HepG2 (cell line): ENCODE results near the gene FSCN2. TPM values are rescaled to one million over a fixed set of nuclear protein-coding genes. Genes with fewer than 3 reads are reported as not detected.

Source experiments
- AHR ChIP-seq: IDR thresholded peaks from 2 replicates; pipeline ENCODE4 v1.6.1; 2018; ENCODE audit warnings: missing genetic modification reagents, missing compliant biosample characterization
- CEBPB ChIP-seq: IDR thresholded peaks from 2 replicates; pipeline ENCODE4 v1.6.1; 2011; ENCODE audit warnings: low read depth, low read length, improper control_type of control experiment, borderline replicate concordance
- HNRNPK ChIP-seq: fragments of 200-400 bp; formaldehyde crosslinking; IDR thresholded peaks from 2 replicates; pipeline ENCODE4 v1.6.1; 2018; ENCODE audit warnings: low read length, low read depth, moderate library complexity, mild to moderate bottlenecking; ENCODE audit not compliant: poor library complexity, severe bottlenecking
- JUN ChIP-seq: sonication (generic); formaldehyde crosslinking; IDR thresholded peaks from 2 replicates; pipeline ENCODE4 v1.4.0; 2020; ENCODE audit warnings: mild to moderate bottlenecking, missing genetic modification reagents
- KDM6A ChIP-seq: IDR thresholded peaks from 2 replicates; pipeline ENCODE4 v1.6.1; 2016; ENCODE audit warnings: low read depth
- KLF16 ChIP-seq, 2 experiments: sonication (generic) in 1 of 2; formaldehyde crosslinking in 1 of 2; IDR thresholded peaks; 2 replicates each; pipeline versions ENCODE4 v1.6.1 to v1.8.0; 2016 to 2023; ENCODE audit warnings: missing genetic modification reagents in 2 of 2, missing compliant biosample characterization in 1 of 2
- MBNL3 ChIP-seq: fragments of 250-450 bp; sonication (Bioruptor Pico); conservative IDR thresholded peaks from 2 replicates; pipeline ENCODE4 v1.8.0; 2022; ENCODE audit warnings: mild to moderate bottlenecking, inconsistent platforms
- MED13 ChIP-seq: sonication (generic); formaldehyde crosslinking; IDR thresholded peaks from 2 replicates; pipeline ENCODE4 v1.5.0; 2020; ENCODE audit warnings: missing genetic modification reagents
- PAX8 ChIP-seq: sonication (generic); formaldehyde crosslinking; IDR thresholded peaks from 2 replicates; pipeline ENCODE4 v1.8.0; 2022; ENCODE audit warnings: mild to moderate bottlenecking, missing genetic modification reagents, borderline replicate concordance
- PTBP1 ChIP-seq: fragments of 200-400 bp; formaldehyde crosslinking; IDR thresholded peaks from 2 replicates; pipeline ENCODE4 v1.6.1; 2018; ENCODE audit warnings: low read length, low read depth; ENCODE audit not compliant: poor library complexity, severe bottlenecking
- ZNF317 ChIP-seq: sonication (generic); formaldehyde crosslinking; IDR thresholded peaks from 2 replicates; pipeline ENCODE4 v1.5.0; 2020; ENCODE audit warnings: mild to moderate bottlenecking, missing genetic modification reagents
- ZNF383 ChIP-seq: sonication (generic); formaldehyde crosslinking; IDR thresholded peaks from 2 replicates; pipeline ENCODE4 v1.4.0; 2020; ENCODE audit warnings: missing genetic modification reagents, mild to moderate bottlenecking, borderline replicate concordance
- ZNF564 ChIP-seq: sonication (generic); formaldehyde crosslinking; IDR thresholded peaks from 2 replicates; pipeline ENCODE4 v1.8.1; 2023; ENCODE audit warnings: mild to moderate bottlenecking, missing genetic modification reagents
- polyA plus RNA-seq, 8 experiments: library from polyadenylated mRNA; depleted of rRNA in 3 of 8; stranded (reverse) in 7 of 8; unstranded in 1 of 8; fragments of >200 nt; fragmentation: Illumina TruSeq in 4 of 8; extraction: Trizol in 4 of 8; gene quantifications; 2 replicates each; pipeline versions ENCODE4 v1.2.1 to v1.2.3, GENCODE V29; 2011 to 2016; ENCODE audit warnings: low read depth in 4 of 8, missing spikeins in 1 of 8, mixed read lengths in 1 of 8; ENCODE audit not compliant: insufficient read depth in 1 of 8
- total RNA-seq, 5 experiments: library from RNA; depleted of rRNA; stranded (reverse); fragments of >200 nt; fragmentation: Illumina TruSeq; extraction: Trizol; gene quantifications; 2 replicates each; pipeline ENCODE4 v1.2.3, GENCODE V29; 2016; ENCODE audit warnings: low read depth in 1 of 5
- TF ChIP-seq, protein P1 (sequence below): IDR thresholded peaks from 2 replicates; pipeline ENCODE4 v1.6.1; 2016; ENCODE audit warnings: mild to moderate bottlenecking
- TF ChIP-seq, protein P2 (sequence below): sonication (generic); formaldehyde crosslinking; IDR thresholded peaks from 2 replicates; pipeline ENCODE4 v1.8.0; 2023; ENCODE audit warnings: mild to moderate bottlenecking, missing genetic modification reagents
- TF ChIP-seq, protein P3 (sequence below): sonication (generic); formaldehyde crosslinking; IDR thresholded peaks from 2 replicates; pipeline ENCODE4 v1.5.0; 2020; ENCODE audit warnings: missing genetic modification reagents
- TF ChIP-seq, protein P4 (sequence below): sonication (generic); formaldehyde crosslinking; IDR thresholded peaks from 2 replicates; pipeline ENCODE4 v1.5.1; 2020; ENCODE audit warnings: missing genetic modification reagents, mild to moderate bottlenecking, borderline replicate concordance

Gene FSCN2
- total and polyA plus RNA-seq, 2 of the 13 experiments (the other 11 are each of a cell fraction or from before 2014, with no cell fraction given), result 0.09 TPM; not detected in 1

DNA sequence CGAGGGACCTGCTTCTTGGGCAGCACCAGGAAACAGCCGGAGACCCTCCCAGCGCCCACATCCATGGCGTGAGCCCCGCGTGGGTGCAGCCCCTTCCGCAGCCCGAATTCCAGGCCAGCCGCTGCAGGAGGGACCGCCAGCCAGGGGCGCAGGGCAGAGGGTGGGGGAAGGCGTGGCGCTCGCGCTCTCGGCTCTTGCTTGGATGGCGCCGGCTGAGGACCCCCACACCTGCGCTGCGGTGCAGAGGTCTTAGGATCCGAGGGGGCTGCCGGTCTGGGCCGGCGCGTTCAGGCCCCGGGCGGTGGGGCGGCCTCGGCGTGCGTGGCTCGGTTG, 44.3 kb upstream of the FSCN2 start (continued):
- no peak for TF ChIP-seq PTBP1
- TF ChIP-seq, protein P1, sequence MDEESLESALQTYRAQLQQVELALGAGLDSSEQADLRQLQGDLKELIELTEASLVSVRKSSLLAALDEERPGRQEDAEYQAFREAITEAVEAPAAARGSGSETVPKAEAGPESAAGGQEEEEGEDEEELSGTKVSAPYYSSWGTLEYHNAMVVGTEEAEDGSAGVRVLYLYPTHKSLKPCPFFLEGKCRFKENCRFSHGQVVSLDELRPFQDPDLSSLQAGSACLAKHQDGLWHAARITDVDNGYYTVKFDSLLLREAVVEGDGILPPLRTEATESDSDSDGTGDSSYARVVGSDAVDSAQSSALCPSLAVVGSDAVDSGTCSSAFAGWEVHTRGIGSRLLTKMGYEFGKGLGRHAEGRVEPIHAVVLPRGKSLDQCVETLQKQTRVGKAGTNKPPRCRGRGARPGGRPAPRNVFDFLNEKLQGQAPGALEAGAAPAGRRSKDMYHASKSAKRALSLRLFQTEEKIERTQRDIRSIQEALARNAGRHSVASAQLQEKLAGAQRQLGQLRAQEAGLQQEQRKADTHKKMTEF (CRISPR knock-in tag), result 0 out of 2 replicates have a peak, but pooled peaks have one; percentile 6
- TF ChIP-seq, protein P2, sequence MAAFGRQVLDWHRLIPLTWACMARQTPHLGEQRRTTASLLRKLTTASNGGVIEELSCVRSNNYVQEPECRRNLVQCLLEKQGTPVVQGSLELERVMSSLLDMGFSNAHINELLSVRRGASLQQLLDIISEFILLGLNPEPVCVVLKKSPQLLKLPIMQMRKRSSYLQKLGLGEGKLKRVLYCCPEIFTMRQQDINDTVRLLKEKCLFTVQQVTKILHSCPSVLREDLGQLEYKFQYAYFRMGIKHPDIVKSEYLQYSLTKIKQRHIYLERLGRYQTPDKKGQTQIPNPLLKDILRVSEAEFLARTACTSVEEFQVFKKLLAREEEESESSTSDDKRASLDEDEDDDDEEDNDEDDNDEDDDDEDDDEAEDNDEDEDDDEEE (CRISPR knock-in tag), result peak; percentile 2; the same call in 1 of the 2 replicates
- TF ChIP-seq, protein P3, sequence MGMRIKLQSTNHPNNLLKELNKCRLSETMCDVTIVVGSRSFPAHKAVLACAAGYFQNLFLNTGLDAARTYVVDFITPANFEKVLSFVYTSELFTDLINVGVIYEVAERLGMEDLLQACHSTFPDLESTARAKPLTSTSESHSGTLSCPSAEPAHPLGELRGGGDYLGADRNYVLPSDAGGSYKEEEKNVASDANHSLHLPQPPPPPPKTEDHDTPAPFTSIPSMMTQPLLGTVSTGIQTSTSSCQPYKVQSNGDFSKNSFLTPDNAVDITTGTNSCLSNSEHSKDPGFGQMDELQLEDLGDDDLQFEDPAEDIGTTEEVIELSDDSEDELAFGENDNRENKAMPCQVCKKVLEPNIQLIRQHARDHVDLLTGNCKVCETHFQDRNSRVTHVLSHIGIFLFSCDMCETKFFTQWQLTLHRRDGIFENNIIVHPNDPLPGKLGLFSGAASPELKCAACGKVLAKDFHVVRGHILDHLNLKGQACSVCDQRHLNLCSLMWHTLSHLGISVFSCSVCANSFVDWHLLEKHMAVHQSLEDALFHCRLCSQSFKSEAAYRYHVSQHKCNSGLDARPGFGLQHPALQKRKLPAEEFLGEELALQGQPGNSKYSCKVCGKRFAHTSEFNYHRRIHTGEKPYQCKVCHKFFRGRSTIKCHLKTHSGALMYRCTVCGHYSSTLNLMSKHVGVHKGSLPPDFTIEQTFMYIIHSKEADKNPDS (CRISPR knock-in tag), result no peak; the same call in 1 of the 2 replicates
- no peak for TF ChIP-seq MBNL3
- TF ChIP-seq MED13 (CRISPR knock-in tag), result no peak
- TF ChIP-seq, protein P4, sequence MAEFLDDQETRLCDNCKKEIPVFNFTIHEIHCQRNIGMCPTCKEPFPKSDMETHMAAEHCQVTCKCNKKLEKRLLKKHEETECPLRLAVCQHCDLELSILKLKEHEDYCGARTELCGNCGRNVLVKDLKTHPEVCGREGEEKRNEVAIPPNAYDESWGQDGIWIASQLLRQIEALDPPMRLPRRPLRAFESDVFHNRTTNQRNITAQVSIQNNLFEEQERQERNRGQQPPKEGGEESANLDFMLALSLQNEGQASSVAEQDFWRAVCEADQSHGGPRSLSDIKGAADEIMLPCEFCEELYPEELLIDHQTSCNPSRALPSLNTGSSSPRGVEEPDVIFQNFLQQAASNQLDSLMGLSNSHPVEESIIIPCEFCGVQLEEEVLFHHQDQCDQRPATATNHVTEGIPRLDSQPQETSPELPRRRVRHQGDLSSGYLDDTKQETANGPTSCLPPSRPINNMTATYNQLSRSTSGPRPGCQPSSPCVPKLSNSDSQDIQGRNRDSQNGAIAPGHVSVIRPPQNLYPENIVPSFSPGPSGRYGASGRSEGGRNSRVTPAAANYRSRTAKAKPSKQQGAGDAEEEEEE (CRISPR knock-in tag), result no peak
- TF ChIP-seq KLF16 (CRISPR knock-in tag; IDR thresholded peaks at IDR 0.05), result no peak
- TF ChIP-seq ZNF564 (CRISPR knock-in tag), result no peak
- no peak for TF ChIP-seq CEBPB
- no peak for TF ChIP-seq HNRNPK
- TF ChIP-seq PAX8 (CRISPR knock-in tag), result no peak
- no peak for TF ChIP-seq JUN (CRISPR knock-in tag)
- TF ChIP-seq KDM6A (CRISPR knock-in tag), result no peak
- TF ChIP-seq AHR (CRISPR knock-in tag), result no peak
- TF ChIP-seq ZNF317 (CRISPR knock-in tag), result no peak
- no peak for TF ChIP-seq ZNF383 (CRISPR knock-in tag)
